Superior temporal gyrus (tissue), 1 donor: ENCODE data around the gene CDH22.

Source experiments
- DNase-seq: peaks from one replicate; pipeline ENCODE4 v3.0.0-alpha.2; 2016; ENCODE audit errors: extremely low spot score

The CDH22 gene

DNA sequence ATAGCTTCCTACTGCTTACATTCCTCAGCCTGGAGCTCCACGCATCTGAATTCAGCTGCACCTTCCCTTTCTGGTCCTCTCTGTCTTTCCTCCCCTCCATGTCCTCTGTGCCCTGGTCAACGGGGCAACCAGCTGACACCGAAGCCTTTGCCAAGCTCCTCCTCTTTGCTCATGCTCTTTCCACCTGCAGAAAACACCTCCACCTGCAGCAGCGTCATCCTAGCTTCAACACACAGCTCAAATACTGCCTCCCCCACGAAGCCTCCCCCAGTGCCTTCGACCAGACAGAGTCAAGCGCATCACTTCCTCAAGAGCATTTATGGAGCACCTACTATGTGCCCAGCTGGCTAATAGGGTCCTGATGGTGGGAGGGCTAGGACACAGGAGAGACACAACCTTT is 9.2 kb downstream of the CDH22 start:
- no peak for DNase-seq

DNA sequence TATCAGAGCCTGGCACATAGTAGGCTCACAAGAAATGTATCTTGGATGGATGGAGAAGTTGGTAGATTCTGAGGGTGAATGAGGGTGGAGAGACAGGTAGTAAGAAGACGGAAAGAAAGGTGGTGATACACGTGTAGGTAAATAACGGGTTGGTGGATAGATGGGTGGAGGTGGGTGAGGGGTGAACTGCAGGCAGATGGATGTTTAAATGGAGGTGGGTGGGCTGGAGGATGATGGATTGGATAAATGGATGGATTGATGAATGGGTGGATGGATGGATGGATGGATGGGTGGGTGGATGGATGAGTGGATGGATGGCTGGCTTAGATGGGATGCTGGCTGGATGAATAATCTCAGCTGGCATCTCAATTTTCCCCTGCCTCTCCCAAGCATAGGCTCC is 9.9 kb downstream of the CDH22 start:
- no peak for DNase-seq

- DNase-seq = no peak
These were observed 11.6 kb downstream of the CDH22 start for GRCh38 chr20:46296526-46297250.

DNA sequence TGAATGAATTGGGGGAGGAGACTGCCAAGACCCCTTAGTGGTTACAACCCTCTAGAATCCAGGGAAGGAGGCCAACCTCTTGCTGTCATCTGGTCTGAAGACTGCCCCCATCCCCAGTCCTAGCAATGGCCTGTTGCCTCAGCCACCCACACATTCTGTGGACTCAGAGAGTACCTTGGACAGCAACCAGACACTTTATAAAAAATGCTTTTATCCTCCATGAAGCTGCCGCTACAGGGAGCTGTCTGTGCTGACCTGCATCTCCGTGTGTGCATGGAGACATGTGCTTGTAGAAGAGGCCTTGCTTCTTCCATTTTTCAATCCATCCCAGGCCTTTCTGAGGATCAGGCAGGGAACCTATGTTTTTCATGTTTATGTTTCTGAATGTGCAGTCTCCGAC is 15.2 kb downstream of the CDH22 start:
- DNase-seq = no peak

DNA sequence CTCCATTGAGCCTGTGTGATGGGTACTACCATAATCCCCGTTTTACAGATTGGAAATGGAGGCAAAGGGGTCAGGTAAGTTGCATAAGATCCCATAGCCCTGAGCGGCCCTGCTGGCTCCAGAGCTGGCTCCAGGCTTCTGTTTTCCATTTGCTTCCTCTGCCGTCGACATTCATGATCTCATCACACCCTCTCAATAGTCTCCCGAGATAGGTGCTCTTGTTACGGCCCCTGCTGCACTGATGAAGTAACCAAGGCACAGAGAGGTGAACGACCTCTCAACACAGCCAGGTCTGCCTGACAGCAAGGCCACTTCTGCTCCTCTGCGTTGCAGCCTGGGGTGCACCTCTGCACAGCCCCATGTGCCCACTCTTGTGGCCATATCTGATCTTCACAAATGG is 16.9 kb downstream of the CDH22 start:
- no peak for DNase-seq

- no peak for DNase-seq
These were observed 18.9 kb downstream of the CDH22 start for GRCh38 chr20:46289432-46289831.

- no peak for DNase-seq
These were observed 21.3 kb downstream of the CDH22 start for GRCh38 chr20:46286977-46287376.

GRCh38 chr20:46286382-46286781 is 21.9 kb downstream of the CDH22 start:
- no peak for DNase-seq

DNA sequence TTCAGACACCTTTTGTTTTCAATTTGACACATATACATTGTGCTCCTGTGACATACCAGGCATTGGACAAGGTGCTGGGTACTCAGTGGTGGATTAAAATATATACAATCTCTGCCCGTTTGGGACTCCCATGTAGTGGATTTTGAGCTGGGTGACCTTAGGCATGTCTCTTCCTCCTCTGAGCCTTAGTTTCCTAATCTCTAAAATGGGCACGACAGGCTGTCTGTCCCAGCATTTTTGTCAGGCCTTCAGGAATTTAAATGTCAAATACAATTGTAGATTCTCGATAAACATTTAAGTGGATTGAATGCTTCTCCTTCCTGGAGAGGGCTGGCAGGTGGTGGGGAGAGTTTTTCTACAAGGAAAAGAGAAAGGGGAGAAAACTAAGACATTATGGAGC is 22.6 kb downstream of the CDH22 start:
- no peak for DNase-seq

DNA sequence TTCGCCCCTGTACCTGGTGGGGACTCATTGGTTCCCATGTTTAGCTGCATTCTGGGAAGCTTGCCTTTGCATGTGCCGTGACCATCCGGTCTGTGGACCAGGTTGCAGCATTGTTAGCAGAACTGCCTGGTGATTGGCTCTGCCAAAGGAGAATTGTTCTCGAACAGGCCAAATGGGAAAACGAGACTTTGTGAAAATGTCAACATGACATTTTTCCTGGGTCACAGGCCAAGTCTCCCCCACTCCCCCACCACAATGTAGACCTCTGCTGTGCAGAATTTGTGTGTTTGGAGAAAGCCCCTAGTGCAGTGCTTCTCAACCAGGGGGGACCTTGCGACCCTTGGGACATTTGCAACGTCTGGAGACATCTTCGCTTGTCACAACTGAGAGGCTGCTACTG is 23.2 kb downstream of the CDH22 start:
- DNase-seq = no peak

GRCh38 chr20:46284040-46284427 is 24.3 kb downstream of the CDH22 start:
- DNase-seq = no peak

DNA sequence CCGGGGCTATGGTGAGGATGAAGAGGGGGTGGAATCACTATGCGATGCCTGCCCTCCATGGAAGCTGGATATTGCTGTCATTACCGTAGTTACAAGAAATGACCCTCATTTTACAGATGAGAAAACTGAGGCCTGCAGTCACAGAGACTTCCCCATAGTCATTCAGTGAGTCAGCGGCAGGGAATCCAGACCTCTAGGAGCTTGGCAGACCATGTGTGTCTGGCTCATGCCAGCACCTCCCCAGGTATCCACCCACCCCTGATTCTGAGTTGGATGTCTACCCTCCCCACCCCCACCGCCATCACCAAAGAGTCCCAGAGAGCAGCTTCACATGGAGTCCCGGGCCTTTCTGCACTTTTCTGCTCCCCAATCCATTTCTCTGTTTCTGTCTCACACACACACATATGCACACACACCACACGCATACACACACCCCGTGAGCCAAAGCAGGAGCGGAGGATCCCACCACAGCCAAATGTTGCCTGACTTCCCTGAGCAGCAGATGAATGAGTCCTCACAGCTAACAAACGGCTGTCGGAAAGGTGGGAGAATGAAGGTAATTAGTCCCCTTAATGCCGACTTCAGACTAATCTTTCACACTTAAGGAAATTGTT is 24.8 kb downstream of the CDH22 start:
- no peak for DNase-seq

DNA sequence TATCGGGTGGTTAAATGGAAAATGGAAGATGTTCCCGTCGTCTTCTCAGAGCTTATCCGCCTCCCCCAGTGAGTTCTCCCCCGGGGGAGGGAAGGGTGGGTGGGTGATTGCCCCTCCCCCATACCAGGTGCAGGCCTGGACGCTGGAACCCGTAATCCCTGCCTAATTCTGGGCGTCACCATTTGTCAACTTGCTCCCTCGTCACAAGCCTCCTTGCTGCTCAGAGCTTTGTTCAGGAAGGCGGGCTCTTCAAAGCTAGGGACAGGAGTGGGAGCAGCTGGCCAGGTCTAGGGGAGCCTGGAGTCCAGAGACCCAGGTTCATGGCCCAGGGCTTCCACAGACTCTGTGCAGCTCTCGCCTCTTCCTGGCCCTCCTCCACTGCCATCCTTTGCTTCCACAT is 25.6 kb downstream of the CDH22 start:
- DNase-seq = no peak

DNA sequence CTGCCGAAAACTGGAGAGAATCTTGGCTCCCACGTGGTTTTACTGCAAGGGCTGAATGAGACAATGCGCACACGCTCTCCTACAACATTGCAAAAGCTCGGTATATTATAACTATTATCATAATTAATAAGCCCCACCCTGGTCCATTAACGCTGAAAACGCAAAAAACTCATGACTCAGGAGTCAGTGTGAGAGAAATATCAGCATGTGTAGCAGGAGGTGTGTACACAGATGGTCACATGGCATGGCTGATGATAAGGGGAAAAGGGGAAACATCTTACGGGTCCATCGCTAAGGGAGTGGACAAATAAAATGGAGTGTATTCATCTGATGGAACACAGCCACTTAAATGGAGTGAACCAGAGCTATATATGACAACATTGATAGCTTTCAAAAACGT is 29.2 kb downstream of the CDH22 start:
- no peak for DNase-seq

DNA sequence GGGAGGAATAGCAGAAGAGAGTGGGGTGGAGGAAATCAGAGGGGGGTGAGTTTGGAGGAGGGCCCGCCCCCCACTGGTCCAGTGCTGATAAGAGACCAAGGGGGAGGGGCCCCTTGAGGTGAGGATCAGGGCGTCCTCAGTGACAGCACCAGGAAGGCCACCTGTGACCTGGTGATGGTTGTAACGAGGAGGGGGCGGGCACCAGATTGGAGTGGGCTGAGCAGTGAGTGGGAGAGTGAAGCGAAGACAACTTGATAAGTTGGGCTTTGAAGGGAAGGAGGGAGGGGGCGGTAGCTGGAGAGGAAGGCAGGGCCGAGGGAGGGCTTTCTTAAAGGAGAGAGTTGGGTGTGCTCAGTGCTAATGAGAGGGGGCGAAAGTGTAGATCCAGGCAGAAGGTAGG is 30.7 kb downstream of the CDH22 start:
- no peak for DNase-seq

DNA sequence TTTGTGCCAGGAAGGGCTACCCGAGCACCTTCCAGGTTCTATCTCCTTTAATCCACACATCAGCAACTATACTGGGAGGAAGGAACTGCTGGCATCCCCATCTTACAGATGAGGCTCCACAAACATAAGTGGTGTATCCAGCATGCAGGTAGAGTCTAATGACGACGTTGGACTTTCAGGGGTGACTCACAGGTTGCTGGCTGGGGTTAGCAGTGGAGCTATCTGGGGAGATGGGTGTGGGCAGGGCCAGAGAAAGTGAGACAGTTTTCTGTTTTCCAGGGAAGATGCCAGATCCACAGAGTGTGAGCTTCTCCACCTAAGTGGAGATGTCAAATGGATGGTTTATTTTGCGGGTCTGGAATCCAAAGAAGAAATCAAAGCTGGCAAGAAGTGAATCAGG is 31.8 kb downstream of the CDH22 start:
- DNase-seq = no peak

DNA sequence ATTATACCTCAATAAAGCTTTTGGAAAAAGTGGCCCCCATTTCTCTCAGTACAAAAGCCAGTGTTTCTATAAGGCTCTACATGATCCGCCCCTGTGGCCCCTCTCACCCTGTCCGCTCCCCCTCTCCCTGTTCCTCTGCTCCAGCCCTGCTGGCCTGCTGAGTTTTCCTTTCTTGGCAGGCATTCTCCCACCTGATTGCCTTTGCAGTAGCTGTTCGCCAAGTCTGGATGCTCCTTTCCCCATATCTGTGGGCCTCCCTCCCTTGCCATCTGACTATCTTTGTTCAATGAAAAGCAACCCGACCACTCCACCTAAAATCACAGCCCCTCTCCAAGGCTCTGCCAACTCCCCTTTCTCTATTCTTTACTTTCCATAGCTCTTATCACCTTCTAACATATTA is 33.2 kb downstream of the CDH22 start:
- no peak for DNase-seq

- no peak for DNase-seq
These were observed 34.6 kb downstream of the CDH22 start for GRCh38 chr20:46273717-46274116.

DNA sequence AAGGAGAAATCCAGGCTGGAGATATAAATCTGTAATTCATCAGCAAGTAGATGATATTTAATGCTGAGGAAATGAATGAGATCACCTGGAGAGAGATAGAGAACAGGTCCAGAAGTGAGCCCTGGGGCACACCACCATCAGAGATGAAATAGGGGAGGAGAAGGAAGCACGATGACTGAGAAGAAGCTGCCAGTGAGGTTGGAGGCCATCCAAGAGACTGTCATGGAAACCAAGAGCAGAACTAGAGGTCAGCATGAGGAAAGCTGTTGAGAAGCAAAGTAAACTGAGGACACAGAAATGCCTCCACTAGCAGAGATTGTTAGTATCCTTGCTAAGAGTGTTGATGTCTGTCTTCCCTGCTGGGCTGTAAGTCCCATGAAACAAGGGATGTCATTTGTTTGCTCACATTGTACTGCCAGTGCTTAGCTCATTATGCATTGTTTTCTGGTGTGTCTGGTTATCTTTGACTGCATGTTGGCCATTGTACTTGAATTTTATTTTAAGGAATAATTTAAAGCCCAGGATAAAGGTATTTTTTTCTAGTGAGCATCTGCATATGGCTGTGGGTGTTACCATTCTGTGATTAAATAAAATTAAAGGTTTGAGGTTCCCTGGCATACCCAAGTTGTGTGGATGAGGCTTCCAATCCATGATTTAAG is 35.8 kb downstream of the CDH22 start:
- no peak for DNase-seq

GRCh38 chr20:46270977-46271744 is 37.1 kb downstream of the CDH22 start:
- peak; percentile 39 for DNase-seq

GRCh38 chr20:46269372-46269771 is 38.9 kb downstream of the CDH22 start:
- DNase-seq = no peak

DNA sequence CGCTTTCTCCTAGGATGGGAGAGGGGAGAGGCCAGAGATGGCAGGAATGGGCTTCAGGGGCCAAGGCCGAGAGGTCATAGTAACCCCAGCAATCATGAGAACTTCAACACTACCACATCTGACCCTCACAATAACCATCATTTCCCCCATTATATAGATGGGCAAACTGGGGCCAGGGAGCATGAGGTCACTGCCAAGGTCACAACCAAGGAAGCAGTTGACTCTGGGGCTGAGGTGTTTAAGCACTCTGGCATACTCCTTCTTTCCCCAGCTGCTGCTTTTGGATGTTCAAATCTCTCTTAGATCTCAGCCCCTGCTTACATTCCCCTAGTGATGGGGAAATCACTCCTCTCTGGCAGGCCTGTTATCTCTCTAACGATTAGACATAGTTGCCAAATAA is 39.6 kb downstream of the CDH22 start:
- no peak for DNase-seq
